ENCODE data around the gene RPS6KA5. TPM values are rescaled to one million over a fixed set of nuclear protein-coding genes. Genes with fewer than 3 reads are reported as not detected.
A peak's percentile ranks its signal among the peaks of the same experiment; 100 is the strongest.

The RPS6KA5 gene
- total and polyA plus RNA-seq, 2 donors from 2014 or later = 0.95 to 9.4 TPM

DNA sequence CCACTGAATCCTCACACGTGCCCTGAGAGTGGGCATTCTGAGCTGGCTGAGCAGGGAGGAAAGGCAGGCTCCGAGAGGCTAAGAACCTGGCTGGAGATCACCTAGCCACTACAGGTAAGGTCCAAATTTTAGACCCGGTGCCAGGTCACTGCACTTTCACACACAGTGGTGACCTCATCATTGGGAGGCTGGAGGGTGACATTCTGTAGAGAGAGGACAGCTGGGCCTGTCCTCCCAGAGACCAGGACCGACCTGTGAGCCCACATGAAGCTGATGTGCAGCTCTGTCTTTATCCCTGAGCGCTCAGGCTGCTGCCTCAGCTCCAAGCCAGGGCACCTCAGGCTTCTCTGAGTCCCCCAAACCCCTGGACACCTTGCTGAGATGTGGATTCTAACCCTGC, 248.3 kb downstream of the RPS6KA5 start:
- intact Hi-C loops (cut with DNase I) = no loop called here

DNA sequence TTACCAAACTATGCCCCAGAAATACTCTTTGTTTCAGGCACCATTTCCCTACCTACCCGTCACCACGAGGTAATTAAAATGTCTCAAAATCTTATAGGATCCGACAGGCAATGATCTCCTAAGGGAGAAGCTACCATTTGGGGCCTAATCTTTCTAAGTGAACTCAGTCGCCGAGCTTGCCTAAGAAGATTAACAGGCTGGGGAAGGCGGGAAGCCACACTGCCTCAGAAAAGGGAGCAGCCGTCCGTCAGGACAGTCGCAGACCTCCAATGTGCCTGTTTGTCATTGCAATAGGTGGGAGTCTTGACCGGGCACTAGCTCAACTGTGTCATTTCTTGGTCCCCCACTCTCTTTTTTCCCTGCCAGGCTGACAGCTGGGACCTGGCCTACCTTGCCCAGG, 248.8 kb downstream of the RPS6KA5 start:
- no peaks in the 10 kb centered on the region for H3K36me3 ChIP-seq (ENCODE audit: control insufficient read depth in 2 of 3, insufficient read depth in 3 of 3, low read length in 3 of 3)
- DNase-seq = no peak
- no peaks in the 10 kb centered on the region for H3K27me3 ChIP-seq (ENCODE audit: control insufficient read depth, insufficient read depth, low read length)
- no peak overlapping the region for H3K27ac ChIP-seq (ENCODE audit: low read depth in 2 of 2, low read length in 2 of 2)
- FAIRE-seq = no peak
- TF ChIP-seq, protein P1, sequence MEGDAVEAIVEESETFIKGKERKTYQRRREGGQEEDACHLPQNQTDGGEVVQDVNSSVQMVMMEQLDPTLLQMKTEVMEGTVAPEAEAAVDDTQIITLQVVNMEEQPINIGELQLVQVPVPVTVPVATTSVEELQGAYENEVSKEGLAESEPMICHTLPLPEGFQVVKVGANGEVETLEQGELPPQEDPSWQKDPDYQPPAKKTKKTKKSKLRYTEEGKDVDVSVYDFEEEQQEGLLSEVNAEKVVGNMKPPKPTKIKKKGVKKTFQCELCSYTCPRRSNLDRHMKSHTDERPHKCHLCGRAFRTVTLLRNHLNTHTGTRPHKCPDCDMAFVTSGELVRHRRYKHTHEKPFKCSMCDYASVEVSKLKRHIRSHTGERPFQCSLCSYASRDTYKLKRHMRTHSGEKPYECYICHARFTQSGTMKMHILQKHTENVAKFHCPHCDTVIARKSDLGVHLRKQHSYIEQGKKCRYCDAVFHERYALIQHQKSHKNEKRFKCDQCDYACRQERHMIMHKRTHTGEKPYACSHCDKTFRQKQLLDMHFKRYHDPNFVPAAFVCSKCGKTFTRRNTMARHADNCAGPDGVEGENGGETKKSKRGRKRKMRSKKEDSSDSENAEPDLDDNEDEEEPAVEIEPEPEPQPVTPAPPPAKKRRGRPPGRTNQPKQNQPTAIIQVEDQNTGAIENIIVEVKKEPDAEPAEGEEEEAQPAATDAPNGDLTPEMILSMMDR (IDR thresholded peaks at IDR 0.05; ENCODE audit: borderline replicate concordance, extremely low read depth, insufficient read depth) = no peak
- intact Hi-C loops (cut with DNase I) = no loop called here
- H3K4me1 ChIP-seq (ENCODE audit: control insufficient read depth in 2 of 3, insufficient read depth in 2 of 3, low read depth in 1 of 3, low read length in 3 of 3) = peaks cover 3 to 50% (median 45%) of the 10 kb centered on the region in 3 donors
- H3K4me3 ChIP-seq (ENCODE audit: low read length in 3 of 3) = no peak overlapping the region
- no peaks in the 10 kb centered on the region for H3K9me3 ChIP-seq (ENCODE audit: control insufficient read depth in 2 of 3, insufficient read depth in 1 of 3, low read length in 3 of 3)
- no peak overlapping the region for H3K9ac ChIP-seq (ENCODE audit: low read length in 3 of 3)

More for the DNA sequence above, 248.3 kb downstream of the RPS6KA5 start:
- Histone ChIP-seq H3K4me1 (ENCODE audit: control insufficient read depth in 2 of 3, insufficient read depth in 2 of 3, low read depth in 1 of 3, low read length in 3 of 3) (peaks cover 3 to 47% (median 40%) of the 10 kb centered on the region in 3 donors), H3K9ac (ENCODE audit: low read length in 3 of 3) (no peak overlapping the region), H3K36me3 (ENCODE audit: control insufficient read depth in 2 of 3, insufficient read depth in 3 of 3, low read length in 3 of 3) (no peaks in the 10 kb centered on the region), H3K9me3 (ENCODE audit: control insufficient read depth in 2 of 3, insufficient read depth in 1 of 3, low read length in 3 of 3) (no peaks in the 10 kb centered on the region), H3K27ac (ENCODE audit: low read depth in 2 of 2, low read length in 2 of 2) (no peak overlapping the region), H3K27me3 (ENCODE audit: control insufficient read depth, insufficient read depth, low read length) (no peaks in the 10 kb centered on the region), H3K4me3 (ENCODE audit: low read length in 3 of 3) (no peak overlapping the region)
- FAIRE-seq (no peak), DNase-seq (no peak)
- TF ChIP-seq, protein P1 (IDR thresholded peaks at IDR 0.05; ENCODE audit: borderline replicate concordance, extremely low read depth, insufficient read depth) = no peak

DNA sequence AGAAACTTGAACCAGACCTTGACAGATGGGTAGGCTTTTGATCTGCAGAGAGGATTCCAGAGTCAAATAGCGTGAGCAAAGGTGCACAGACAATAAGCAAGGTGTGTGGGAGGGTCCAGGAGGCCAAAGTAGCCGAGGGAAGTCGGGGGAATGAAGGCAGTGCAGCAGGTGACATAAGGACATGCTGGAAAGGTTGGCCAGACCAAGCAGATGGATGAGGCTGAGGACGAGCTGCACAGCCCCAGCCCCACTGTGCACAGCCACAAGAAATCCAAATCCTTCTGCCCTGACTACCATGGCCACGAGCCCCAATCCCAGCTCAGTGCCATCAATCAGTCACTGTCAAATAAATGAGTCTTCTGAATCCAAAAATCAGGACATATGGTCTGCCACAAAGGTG, 249.6 kb downstream of the RPS6KA5 start:
- TF ChIP-seq, protein P1 (IDR thresholded peaks at IDR 0.05; ENCODE audit: borderline replicate concordance, extremely low read depth, insufficient read depth) = no peak
- FAIRE-seq (no peak), DNase-seq (peak in 3 of 5 donors; percentile 59 to 77 (median 67))
- Histone ChIP-seq H3K9me3 (ENCODE audit: control insufficient read depth in 2 of 3, insufficient read depth in 1 of 3, low read length in 3 of 3) (no peaks in the 10 kb centered on the region), H3K4me1 (ENCODE audit: control insufficient read depth in 2 of 3, insufficient read depth in 2 of 3, low read depth in 1 of 3, low read length in 3 of 3) (peaks cover 3 to 56% (median 53%) of the 10 kb centered on the region in 3 donors), H3K27me3 (ENCODE audit: control insufficient read depth, insufficient read depth, low read length) (no peaks in the 10 kb centered on the region), H3K4me3 (ENCODE audit: low read length in 3 of 3) (no peak overlapping the region), H3K36me3 (ENCODE audit: control insufficient read depth in 2 of 3, insufficient read depth in 3 of 3, low read length in 3 of 3) (no peaks in the 10 kb centered on the region), H3K27ac (ENCODE audit: low read depth in 2 of 2, low read length in 2 of 2) (peak overlapping the region; percentile 43 to 79), H3K9ac (ENCODE audit: low read length in 3 of 3) (no peak overlapping the region)
- intact Hi-C loops (cut with DNase I) = no loop called here
